B cell (primary cell): ENCODE measurements around the gene STAB1. TPM values are rescaled to one million over a fixed set of nuclear protein-coding genes. Genes with fewer than 3 reads are reported as not detected.
A peak's percentile ranks its signal among the peaks of the same experiment; 100 is the strongest.

Source experiments
- ATAC-seq: fragments of 200-7000 bp; cut with Tn5 transposase; one replicate; pipeline ENCODE4 v1.10.0; 2021; ENCODE audit warnings: low read depth, mild to moderate bottlenecking, moderate number of reproducible peaks, moderate library complexity
- CTCF ChIA-PET: fragments of 350-600 bp; sonication (Branson Sonifier 250); formaldehyde crosslinking; loops from one replicate; lab custom pipeline; 2021; ENCODE audit warnings: antibody characterized with exemption, inconsistent platforms; lab: Charles Lee
- POLR2A ChIA-PET: fragments of 350-600 bp; sonication (Branson Sonifier 250); formaldehyde crosslinking; loops from one replicate; lab custom pipeline; 2021; ENCODE audit warnings: antibody characterized with exemption; lab: Charles Lee
- DNase-seq: peaks from one replicate; pipeline ENCODE4 v3.0.0; 2013
- H2AFZ ChIP-seq: 2 replicates; pipeline ENCODE4 v1.6.1; 2012; ENCODE audit warnings: mild to moderate bottlenecking, low read depth, low read length; ENCODE audit not compliant: insufficient read depth, poor library complexity, severe bottlenecking
- H3K27ac ChIP-seq, 2 donors: 1 replicate in 1 of 2; 2 replicates in 1 of 2; pipeline ENCODE4 v1.5.1; 2012 to 2013; ENCODE audit warnings: low read length in 2 of 2, mild to moderate bottlenecking in 2 of 2, moderate library complexity in 1 of 2
- H3K27me3 ChIP-seq, 4 experiments: fragments of 200-600 bp in 1 of 4; sonication (generic) in 1 of 4; replicated peaks in 1 of 4; 1 replicate in 2 of 4; 2 replicates in 2 of 4; pipeline versions ENCODE4 v1.6.1 to v1.7.0; 2013 to 2016; ENCODE audit warnings: low read length in 3 of 4, mild to moderate bottlenecking in 2 of 4, mixed read lengths in 1 of 4, moderate library complexity in 1 of 4; ENCODE audit not compliant: insufficient read depth in 4 of 4, control insufficient read depth in 3 of 4; ENCODE audit errors: control extremely low read depth in 1 of 4
- H3K36me3 ChIP-seq, 2 experiments: replicated peaks in 1 of 2; 1 replicate in 1 of 2; 2 replicates in 1 of 2; pipeline versions ENCODE4 v1.6.1 to v1.7.1; 2013; ENCODE audit warnings: low read length in 1 of 2; ENCODE audit not compliant: insufficient read depth in 2 of 2, control insufficient read depth in 1 of 2; ENCODE audit errors: control extremely low read depth in 1 of 2, extremely low read depth in 1 of 2
- H3K4me1 ChIP-seq, 2 donors: fragments of 200-600 bp in 1 of 2; sonication (generic) in 1 of 2; 1 replicate in 1 of 2; 2 replicates in 1 of 2; pipeline versions ENCODE4 v1.5.1 to v1.6.1; 2013 to 2017; ENCODE audit warnings: low read length in 2 of 2; ENCODE audit not compliant: control insufficient read depth in 2 of 2, insufficient read depth in 2 of 2
- H3K4me2 ChIP-seq: replicated peaks from 2 replicates; pipeline ENCODE3; 2012; ENCODE audit warnings: mild to moderate bottlenecking, low read depth, low read length; ENCODE audit not compliant: poor library complexity, severe bottlenecking
- H3K4me3 ChIP-seq, 5 experiments: fragments of 200-600 bp in 1 of 5; sonication (generic) in 1 of 5; 1 replicate in 3 of 5; 2 replicates in 2 of 5; pipeline versions ENCODE4 v1.5.1 to v1.7.0; 2011 to 2016; ENCODE audit warnings: low read length in 4 of 5, mild to moderate bottlenecking in 4 of 5, low read depth in 2 of 5, control low read depth in 1 of 5, moderate library complexity in 1 of 5; ENCODE audit not compliant: insufficient read depth in 1 of 5; ENCODE audit errors: control extremely low read depth in 1 of 5, extremely low read depth in 1 of 5
- H3K79me2 ChIP-seq: fragments of 200-600 bp; sonication (generic); one replicate; pipeline ENCODE4 v1.6.0; 2016; ENCODE audit warnings: low read length; ENCODE audit not compliant: control insufficient read depth, insufficient read depth
- H3K9ac ChIP-seq: fragments of 200-600 bp; sonication (generic); 2 replicates; pipeline ENCODE4 v1.6.1; 2017; ENCODE audit warnings: mild to moderate bottlenecking, low read length, moderate library complexity
- H3K9me3 ChIP-seq, 3 donors: one replicate each; pipeline versions ENCODE4 v1.6.1 to v1.7.1; 2013; ENCODE audit warnings: low read length in 2 of 3; ENCODE audit not compliant: control insufficient read depth in 2 of 3, insufficient read depth in 1 of 3; ENCODE audit errors: control extremely low read depth in 1 of 3
- H4K20me1 ChIP-seq: 2 replicates; pipeline ENCODE4 v1.6.0; 2012; ENCODE audit warnings: mild to moderate bottlenecking, low read length; ENCODE audit not compliant: insufficient read depth, control insufficient read depth, poor library complexity, severe bottlenecking
- H3K27ac Mint-ChIP-seq: one replicate; pipeline ENCODE4 v1.8.0; 2021; ENCODE audit warnings: mixed read lengths
- H3K27me3 Mint-ChIP-seq: one replicate; pipeline ENCODE4 v1.8.0; 2021; ENCODE audit warnings: mixed read lengths
- H3K4me1 Mint-ChIP-seq: one replicate; pipeline ENCODE4 v1.8.0; 2021; ENCODE audit warnings: mixed read lengths
- H3K4me3 Mint-ChIP-seq: one replicate; pipeline ENCODE4 v1.8.0; 2021; ENCODE audit warnings: mixed read lengths
- H3K9me3 Mint-ChIP-seq: one replicate; pipeline ENCODE4 v1.8.0; 2022; ENCODE audit warnings: mixed read lengths; ENCODE audit not compliant: insufficient read depth
- EZH2 ChIP-seq: IDR thresholded peaks from 2 replicates; pipeline ENCODE4 v1.6.1; 2012; ENCODE audit warnings: borderline replicate concordance, low read depth, mild to moderate bottlenecking, moderate library complexity, low read length; ENCODE audit not compliant: insufficient read depth, poor library complexity, severe bottlenecking
- WGBS: methylation state at CpG from one replicate; pipeline ENCODE4 v1.1.5; 2013; ENCODE audit warnings: missing lambda C conversion rate; ENCODE audit not compliant: insufficient coverage; 5-methylcytosine and 5-hydroxymethylcytosine counted together
- intact Hi-C: fragments of 100-400 bp; cut with micrococcal nuclease; formaldehyde crosslinking; loops from one replicate; pipeline ENCODE4 v1.10.0; 2022
- polyA plus RNA-seq: library from polyadenylated mRNA; depleted of rRNA; stranded (reverse); fragments of >200 nt; gene quantifications from 2 replicates; pipeline ENCODE4 v1.2.3, GENCODE V29; 2012
- total RNA-seq, 2 donors: library from RNA; stranded (reverse); fragments of 120-200 nt in 1 of 2; gene quantifications; 1 replicate in 1 of 2; 2 replicates in 1 of 2; pipeline versions ENCODE4 v1.2.3 to v1.2.4, GENCODE V29; 2013 to 2022
- TF ChIP-seq, protein P1 (sequence below): fragments of 200-600 bp; IDR thresholded peaks from one replicate; pipeline ENCODE4 v1.8.0; 2022; ENCODE audit warnings: antibody characterized with exemption, mild to moderate bottlenecking

The STAB1 gene
- total and polyA plus RNA-seq, 2 donors (not counting 1 experiment from before 2014, with no cell fraction given): 3.8 to 4.5 TPM

DNA sequence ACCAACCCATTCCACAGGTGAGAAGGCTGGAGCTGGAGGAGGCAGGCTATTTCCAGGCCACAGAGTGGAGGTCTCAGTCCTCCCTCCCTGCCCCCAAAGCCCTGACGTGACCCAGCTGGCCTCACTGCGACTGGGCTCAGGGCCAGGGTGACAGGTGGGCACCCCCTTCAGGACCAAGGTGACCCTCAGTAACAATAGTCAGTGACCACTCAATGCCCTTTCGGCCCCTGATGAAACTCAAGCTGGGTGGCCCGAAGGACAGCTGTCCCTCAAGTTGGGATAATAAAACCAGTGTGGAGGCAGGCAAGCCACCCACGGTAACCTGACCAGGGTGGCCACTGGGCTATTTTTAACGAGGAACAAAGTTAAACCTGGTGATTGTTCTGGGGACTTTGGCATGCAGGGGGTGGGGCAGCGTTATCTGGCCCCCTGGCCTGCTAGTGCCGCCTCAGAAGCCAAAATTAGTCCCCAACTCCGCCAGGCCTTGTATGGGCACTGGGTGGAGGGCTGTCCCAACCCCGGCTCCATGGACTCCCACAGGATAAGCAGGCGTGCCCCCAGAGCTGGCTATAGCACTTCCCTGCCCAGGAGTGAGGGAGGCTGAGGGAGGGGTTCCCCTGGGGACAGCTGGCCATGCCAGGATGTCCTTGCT lies 42.4 kb upstream of the STAB1 start:
- no peak overlapping the region for H2AFZ ChIP-seq
- H4K20me1 ChIP-seq: no peaks in the 10 kb centered on the region
- no peak overlapping the region for H3K4me3 ChIP-seq
- no peaks in the 10 kb centered on the region for H3K9me3 Mint-ChIP-seq
- peaks cover 16 to 27% of the 10 kb centered on the region in 2 donors for H3K4me1 ChIP-seq
- no peaks in the 10 kb centered on the region for H3K27me3 Mint-ChIP-seq
- 96% methylated on average over 11 of the region's 11 CpGs for WGBS
- no peak overlapping the region for H3K27ac ChIP-seq
- ChIA-PET CTCF (interaction anchor here (0.8 kb wide), 1 partner anchor 451 kb away, joined by 3 read pairs; no protein-coding TSS in a partner anchor), POLR2A (no interaction called here)
- no peak overlapping the region for H3K27ac Mint-ChIP-seq
- DNase-seq (no peak), ATAC-seq (no peak)
- peaks cover 29% of the 10 kb centered on the region for H3K4me1 Mint-ChIP-seq
- no peak overlapping the region for H3K4me3 Mint-ChIP-seq
- no peaks in the 10 kb centered on the region for H3K9me3 ChIP-seq
- intact Hi-C loops: no loop called here
- H3K36me3 ChIP-seq: peaks cover 0 to 2% of the 10 kb centered on the region in 2 experiments
- peaks cover 41% of the 10 kb centered on the region for H3K79me2 ChIP-seq
- H3K9ac ChIP-seq: no peak overlapping the region
- H3K27me3 ChIP-seq: no peaks in the 10 kb centered on the region
- TF ChIP-seq, protein P1, sequence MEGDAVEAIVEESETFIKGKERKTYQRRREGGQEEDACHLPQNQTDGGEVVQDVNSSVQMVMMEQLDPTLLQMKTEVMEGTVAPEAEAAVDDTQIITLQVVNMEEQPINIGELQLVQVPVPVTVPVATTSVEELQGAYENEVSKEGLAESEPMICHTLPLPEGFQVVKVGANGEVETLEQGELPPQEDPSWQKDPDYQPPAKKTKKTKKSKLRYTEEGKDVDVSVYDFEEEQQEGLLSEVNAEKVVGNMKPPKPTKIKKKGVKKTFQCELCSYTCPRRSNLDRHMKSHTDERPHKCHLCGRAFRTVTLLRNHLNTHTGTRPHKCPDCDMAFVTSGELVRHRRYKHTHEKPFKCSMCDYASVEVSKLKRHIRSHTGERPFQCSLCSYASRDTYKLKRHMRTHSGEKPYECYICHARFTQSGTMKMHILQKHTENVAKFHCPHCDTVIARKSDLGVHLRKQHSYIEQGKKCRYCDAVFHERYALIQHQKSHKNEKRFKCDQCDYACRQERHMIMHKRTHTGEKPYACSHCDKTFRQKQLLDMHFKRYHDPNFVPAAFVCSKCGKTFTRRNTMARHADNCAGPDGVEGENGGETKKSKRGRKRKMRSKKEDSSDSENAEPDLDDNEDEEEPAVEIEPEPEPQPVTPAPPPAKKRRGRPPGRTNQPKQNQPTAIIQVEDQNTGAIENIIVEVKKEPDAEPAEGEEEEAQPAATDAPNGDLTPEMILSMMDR: no peak
- no peak for TF ChIP-seq EZH2
- H3K4me2 ChIP-seq: no peak overlapping the region

DNA sequence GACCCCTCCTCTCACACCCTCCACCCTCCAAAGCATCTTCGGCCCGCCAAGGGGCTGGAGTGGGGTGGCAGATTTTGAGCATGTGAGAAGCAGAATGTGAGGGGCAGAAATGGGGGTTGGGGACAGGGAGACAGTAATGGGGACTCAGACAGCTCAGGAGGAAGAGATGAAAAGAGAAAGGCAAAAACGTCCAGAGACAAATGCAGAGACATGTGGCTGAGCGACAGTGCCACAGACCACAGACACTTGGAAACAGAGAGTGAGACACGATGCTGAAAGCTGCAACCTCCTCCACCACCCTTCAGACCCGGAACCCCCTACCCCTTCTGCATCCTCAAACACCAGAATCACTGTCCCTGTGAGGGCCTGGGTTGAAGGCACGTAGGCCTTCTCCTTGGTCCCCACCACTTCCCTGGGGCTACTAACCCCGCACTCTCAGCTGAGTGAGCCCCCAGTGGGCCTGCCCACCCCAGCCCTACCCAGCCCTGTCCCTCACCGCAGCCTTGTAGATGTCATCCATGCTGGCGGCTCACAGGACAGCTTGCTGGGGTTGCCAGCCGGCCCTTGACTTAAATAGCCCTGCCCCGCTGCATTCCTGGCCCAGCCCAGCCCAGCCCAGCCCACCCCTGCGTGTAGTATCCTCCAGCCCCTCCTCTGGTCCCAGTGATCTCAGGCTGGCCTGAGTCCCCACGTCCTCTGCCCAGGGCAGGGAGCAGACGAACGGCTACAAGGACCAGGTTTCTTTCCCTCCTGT lies 41.5 kb upstream of the STAB1 start, which contains the start of gene TNNC1:
Gene TNNC1 (minus strand): TSS at position 546 of the 754 bp plus-strand sequence. CDS start 26 bp downstream, at position 520.
- Histone ChIP-seq H3K27ac (peak within 1 kb of the TSS; percentile 88 to 92), H3K4me1 (peaks cover 16 to 27% of the 10 kb centered on the region in 2 donors), H2AFZ (peak within 1 kb of the TSS; percentile 89), H3K4me3 (peak within 1 kb of the TSS; percentile 50 to 81 (median 70)), H3K79me2 (peaks cover 41% of the 10 kb centered on the region), H3K27me3 (no peaks in the 10 kb centered on the region), H3K4me2 (peak within 1 kb of the TSS; percentile 86), H3K9me3 (no peaks in the 10 kb centered on the region), H3K36me3 (peaks cover 0 to 8% of the 10 kb centered on the region in 2 experiments), H4K20me1 (no peaks in the 10 kb centered on the region), H3K9ac (peak within 1 kb of the TSS; percentile 73)
- ChIA-PET CTCF (interaction anchor here (1.0 kb wide), 2 partner anchors 8 to 41 kb away, joined by 5 read pairs; partner anchors contain the start of gene SEMA3G), POLR2A (no interaction called here)
- no peak for ATAC-seq
- intact Hi-C loops: no loop called here
- 86% methylated on average over 14 of the region's 16 CpGs for WGBS
- no peak for DNase-seq
- Mint-ChIP-seq H3K9me3 (no peaks in the 10 kb centered on the region), H3K27ac (peak within 1 kb of the TSS; percentile 94), H3K27me3 (no peaks in the 10 kb centered on the region), H3K4me1 (peaks cover 36% of the 10 kb centered on the region), H3K4me3 (peak within 1 kb of the TSS; percentile 88)
- no peak for TF ChIP-seq EZH2
- TF ChIP-seq, protein P1: no peak
